ENCODE results near the gene PLD4. TPM values are rescaled to one million over a fixed set of nuclear protein-coding genes. Genes with fewer than 3 reads are reported as not detected.
"Not testable (repeated sequence)": the region's sequence is repeated elsewhere in the genome, so short reads cannot be mapped to it uniquely, and the experiment has no call there.

PLD4 gene
- total RNA-seq, 1 experiment from 2014 or later = not detected

DNA sequence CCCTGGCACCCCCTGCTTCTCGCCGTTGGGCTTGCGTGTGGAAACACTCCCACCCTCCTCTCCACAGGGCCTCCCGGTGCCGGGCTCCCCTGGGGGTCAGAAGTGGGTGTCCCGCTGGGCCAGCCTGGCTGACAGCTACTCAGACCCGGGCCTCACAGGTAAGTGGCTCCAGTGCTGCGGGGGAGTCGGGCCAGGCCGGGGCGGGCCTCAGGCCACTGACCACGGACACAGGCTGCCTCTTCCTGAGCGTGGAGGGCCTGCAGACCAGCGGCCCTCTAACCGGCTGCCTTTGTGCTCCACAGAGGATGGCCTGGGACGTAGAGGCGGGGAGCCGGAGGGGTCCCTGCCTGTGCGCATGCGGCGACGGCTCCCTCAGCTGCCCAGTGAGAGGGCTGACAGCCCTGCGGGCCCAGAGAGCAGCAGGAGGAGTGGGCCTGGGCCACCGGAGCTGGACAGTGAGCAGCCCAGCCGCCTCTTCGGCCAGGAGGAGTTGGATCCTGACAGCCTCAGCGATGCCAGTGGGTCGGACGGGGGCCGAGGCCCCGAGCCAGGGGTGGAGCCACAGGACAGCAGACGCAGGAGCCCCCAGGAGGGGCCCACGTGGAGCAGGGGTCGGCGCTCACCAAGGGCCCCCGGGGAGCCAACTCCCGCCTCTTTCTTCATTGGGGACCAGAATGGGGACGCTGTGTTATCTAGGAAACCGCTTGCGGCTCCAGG, 38.5 kb upstream of the PLD4 start:
- no peak for DNase-seq (ENCODE audit: extremely low read depth, low read depth)

DNA sequence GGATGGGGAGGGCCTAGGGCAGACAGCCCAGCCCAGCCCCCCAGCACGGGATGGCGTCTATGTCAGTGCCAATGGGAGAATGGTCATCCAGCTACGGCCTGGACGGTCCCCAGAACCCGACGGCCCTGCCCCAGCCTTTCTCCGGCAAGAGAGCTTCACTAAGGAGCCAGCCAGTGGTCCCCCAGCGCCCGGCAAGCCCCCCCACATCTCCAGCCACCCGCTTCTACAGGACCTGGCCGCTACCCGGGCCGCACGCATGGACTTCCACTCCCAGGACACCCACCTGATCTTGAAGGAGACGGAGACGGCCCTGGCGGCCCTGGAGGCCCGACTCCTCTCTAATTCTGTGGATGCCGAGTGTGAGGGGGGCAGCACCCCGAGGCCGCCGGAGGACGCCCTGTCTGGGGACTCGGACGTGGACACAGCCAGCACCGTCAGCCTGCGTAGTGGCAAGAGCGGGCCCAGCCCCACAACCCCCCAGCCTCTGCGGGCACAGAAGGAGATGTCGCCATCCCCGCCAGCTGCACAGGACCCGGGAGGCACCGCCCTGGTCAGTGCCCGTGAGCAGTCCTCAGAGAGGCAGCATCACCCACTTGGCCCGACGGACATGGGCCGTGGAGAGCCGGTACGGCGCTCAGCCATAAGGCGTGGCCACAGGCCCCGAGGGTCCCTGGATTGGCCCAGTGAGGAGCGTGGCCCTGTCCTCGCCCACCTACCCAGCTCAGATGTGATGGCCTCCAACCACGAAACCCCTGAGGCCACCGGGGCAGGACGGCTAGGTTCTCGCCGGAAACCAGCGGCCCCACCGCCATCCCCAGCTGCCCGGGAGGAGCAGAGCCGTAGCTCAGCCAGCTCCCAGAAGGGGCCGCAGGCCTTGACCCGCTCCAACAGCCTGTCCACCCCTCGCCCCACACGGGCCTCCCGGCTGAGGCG, 37.7 kb upstream of the PLD4 start:
- no peak for DNase-seq (ENCODE audit: extremely low read depth, low read depth)

DNA sequence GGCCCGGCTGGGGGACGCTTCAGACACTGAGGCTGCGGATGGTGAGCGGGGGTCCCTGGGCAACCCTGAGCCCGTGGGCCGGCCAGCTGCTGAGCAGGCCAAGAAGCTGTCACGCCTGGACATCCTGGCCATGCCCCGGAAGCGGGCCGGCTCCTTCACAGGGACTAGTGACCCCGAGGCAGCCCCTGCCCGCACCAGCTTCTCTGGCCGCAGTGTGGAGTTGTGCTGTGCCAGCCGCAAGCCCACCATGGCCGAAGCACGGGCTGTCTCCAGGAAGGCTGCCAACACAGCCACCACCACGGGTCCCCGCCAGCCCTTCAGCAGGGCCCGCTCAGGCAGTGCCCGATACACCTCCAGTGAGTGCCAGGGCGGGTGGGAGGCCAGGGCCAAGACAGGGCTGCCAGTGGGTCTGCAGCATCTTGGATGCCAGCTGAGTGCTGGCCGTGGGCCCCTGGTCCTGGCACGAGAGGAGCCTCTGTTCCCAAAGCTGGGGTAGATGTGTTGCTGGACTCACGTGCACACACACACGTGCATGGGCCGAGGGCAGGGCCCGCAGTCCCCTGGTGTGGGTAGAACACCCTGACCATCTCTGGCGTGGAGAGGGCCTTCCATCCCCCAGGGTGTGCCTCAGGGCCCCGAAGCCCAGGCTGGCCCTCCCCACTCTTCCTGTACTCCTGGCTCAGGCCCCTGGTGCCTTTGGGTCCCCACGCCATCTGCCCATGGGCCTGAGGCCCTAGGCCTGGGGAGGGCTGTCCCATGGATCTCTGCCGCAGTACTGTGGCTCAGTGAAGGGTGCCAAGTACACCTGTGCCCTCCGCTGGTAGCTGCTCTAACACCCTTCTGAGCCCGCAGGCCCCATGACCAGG, 36.8 kb upstream of the PLD4 start:
- DNase-seq (ENCODE audit: extremely low read depth, low read depth) = no peak

DNA sequence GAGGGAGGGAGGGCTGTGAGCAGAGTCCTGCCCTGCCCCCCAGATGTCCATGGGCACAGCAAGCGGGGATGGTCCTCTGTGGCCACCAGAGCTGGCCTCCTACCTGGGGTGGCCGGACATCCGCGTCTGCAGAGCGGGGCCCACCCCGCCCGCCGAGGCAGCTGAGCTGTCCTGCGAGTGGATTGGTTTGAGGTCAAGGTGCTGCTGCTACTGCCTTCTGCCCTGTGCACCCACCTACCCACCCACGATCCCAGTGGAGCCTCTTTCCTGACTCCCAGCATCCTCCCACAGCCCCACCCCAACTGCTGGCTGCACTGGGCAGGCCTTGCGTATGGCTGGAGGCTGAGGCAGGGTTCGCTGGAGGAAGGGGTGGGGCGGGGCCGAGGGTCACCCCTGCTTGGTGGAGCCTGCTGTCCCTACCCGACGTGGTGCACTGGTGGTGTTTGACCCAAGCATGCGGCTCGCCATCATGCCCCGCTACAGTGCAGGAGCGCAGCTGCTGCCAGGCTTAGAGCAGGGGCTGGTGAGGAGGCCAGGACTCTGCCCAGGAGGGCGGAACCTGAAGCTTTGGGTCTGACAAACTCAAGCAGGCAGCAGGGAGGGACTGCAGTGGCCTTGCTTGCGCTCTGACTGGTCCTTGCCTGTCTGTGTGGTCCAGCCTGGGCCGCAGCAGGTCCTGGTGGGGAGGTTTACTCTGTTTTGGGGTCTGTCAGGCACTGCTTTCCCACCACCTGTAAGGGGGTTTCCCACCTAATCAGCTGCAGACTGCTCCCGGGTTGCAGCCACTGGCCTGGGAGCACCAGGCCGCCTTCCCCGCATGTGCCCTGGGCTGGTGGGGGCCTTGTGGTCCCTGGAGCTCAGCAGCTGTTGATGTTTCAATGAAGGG, 35.9 kb upstream of the PLD4 start:
- no peak for DNase-seq (ENCODE audit: extremely low read depth, low read depth)

DNA sequence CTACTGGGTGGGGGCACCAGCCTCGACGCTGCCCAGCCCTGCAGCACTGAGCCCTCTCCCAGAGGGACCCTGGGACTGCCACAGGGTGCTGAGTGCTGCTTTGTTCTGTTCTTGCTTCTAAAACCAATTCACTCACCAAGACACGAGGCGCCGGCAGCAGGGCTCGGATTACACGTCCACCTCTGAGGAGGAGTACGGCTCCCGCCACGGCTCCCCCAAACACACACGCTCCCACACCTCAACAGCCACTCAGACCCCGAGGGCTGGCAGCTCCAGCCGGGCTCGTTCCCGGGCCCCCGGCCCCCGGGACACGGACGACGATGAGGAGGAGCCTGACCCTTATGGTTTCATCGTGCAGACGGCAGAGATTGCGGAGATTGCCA, 35.3 kb upstream of the PLD4 start:
- no peak for DNase-seq (ENCODE audit: extremely low read depth, low read depth)

DNA sequence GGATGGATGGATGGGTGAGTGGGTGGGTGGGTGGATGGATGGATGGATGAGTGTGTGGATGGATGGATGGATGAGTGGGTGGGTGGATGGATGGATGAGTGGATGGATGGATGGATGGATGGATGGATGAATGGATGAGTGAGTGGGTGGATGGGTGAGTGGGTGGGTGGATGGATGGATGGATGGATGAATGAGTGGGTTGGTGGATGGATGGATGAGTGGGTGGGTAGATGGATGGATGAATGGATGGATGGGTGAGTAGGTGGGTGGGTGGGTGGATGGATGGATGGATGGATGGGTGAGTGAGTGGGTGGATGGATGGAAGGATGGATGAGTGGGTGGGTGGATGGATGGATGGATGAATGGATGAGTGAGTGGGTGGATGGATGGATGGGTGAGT, 34.4 kb upstream of the PLD4 start:
- DNase-seq (ENCODE audit: extremely low read depth, low read depth) = not testable (repeated sequence)

DNA sequence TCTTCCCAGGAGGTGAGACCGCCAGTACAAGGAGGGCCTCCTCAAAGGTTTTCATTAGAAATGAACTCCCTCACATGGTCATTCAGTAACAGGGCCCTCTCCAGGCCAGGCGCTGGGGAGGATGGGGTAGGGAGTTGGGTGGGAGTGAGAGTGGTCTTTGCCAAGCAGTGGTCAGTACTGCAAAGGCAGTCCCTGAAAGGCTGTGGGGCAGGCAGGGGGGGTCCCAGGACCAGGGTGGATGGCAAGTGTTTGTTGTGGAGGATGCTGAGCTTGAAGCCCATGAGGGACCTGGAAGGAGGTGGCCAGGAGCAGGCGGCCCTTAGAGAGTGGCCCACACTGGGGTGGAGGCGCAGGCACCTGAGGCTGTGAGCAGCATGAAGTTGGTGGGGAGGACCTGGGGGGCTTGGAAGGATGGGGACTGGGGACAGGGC, 33.5 kb upstream of the PLD4 start:
- DNase-seq (ENCODE audit: extremely low read depth, low read depth) = no peak

DNA sequence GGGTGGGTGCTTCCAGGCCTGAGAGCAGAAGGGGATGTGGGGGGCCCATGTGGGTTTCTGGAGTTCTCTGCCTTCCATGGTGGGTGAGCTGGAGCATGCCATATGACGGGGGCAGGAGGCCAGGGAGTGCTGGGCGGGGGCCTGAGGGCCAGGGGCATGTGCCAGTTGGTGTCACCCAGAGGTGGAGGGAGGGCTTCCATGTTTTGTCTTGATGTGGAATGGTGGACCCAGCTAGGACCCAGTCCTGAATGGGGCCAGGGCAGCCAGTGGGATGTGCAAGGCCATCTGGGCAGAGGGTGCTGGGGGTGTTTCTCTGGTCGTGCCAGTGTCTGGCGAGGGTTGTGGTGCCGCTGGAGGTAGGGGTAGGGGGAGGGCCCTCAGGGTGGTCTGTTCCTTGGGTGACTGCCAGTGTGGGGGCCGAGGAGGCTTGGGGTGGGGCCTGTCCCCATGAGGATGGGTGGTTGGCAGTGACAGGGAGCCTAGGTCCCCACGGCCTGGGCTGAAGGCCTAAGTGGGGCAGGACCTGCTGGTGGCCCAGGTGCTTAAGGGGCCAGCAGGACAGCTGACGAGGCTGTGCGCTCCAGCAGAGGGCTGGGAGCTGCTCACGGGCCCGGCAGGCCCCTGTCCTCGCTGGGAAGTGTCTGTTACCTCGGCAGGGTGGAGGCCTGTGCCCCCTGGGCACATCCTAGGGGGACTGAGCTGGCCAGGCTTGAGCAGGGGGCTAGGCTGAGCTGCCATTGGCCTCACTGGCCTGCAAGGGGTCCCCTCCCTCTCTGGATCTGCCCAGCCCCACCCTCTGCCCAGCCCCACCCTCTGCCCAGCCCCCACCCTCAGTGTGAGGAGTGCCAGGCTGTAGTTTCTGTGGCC, 32.8 kb upstream of the PLD4 start:
- no peak for DNase-seq (ENCODE audit: extremely low read depth, low read depth)

DNA sequence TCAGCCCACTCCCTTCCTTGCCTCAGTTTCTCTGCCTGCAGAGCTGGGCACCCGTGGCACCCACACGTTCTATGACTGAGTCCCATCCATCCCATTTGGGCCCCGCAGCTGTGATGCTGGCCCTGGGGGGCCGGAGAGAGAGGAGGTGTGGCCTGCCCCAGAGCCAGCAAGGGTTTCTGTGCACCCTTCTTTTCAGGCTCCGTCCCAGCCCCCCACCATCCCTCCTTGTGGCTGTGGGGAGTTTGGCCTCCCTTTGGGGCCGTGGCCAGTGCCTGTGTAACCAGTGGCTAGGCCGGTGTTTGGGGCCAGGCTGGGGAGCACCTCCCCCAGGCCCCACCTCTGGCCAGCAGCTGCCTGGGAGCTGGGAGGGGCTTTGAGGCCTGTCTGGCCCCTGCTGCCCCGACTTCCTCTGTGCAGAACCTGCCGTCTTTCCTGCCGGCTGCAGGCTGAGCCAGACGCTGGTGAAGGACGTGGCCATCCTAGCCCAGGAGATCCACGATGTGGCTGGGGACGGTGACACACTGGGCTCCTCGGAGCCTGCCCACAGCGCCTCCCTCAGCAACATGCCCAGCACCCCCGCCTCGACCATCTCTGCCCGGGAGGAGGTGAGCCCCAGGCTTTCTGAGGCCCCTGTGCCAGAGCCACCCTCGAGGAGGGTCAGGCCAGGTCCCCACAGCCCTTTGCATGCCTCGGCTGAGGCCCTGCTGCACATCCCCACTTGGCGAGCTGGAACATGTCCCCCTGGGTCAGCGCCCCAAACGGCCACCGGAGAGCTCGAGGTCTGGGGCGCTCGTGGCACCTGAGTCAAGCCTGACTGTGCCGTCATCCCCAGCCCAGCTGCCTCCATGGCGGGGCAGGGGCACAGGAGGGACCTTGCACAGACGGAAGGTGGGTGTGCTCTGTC, 31.9 kb upstream of the PLD4 start:
- DNase-seq (ENCODE audit: extremely low read depth, low read depth) = no peak

DNA sequence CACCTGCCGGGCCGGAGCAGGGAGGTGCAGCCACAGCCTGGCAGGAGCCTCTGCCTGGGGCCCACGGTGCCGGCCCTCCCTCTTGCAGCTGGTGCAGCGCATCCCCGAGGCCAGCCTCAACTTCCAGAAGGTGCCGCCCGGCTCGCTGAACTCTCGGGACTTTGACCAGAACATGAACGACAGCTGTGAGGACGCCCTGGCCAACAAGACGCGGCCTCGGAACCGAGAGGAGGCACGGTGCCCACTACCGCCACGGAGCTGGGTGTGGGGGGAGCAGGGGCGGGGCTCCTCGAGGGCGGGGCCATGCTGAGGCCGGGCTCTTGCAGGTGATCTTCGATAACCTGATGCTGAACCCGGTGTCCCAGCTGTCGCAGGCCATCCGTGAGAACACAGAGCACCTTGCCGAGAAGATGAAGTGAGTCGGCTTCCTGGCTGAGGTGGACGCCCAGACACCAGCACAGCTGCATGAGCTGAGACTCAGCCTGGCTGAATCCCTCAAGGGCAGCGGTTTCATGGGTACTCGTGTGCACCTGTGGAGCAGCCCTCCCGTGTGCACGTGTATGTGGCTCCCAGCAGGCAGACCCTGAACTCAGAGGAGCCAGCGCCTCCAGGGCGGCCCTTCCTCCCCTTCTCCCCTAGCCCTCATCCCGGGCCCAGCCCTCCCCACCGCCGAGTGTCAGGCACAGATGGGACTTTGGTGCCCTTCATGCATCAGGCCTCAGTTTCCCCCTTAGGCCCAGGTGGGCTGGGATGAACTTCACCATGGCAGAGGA, 31.1 kb upstream of the PLD4 start:
- no peak for DNase-seq (ENCODE audit: extremely low read depth, low read depth)

DNA sequence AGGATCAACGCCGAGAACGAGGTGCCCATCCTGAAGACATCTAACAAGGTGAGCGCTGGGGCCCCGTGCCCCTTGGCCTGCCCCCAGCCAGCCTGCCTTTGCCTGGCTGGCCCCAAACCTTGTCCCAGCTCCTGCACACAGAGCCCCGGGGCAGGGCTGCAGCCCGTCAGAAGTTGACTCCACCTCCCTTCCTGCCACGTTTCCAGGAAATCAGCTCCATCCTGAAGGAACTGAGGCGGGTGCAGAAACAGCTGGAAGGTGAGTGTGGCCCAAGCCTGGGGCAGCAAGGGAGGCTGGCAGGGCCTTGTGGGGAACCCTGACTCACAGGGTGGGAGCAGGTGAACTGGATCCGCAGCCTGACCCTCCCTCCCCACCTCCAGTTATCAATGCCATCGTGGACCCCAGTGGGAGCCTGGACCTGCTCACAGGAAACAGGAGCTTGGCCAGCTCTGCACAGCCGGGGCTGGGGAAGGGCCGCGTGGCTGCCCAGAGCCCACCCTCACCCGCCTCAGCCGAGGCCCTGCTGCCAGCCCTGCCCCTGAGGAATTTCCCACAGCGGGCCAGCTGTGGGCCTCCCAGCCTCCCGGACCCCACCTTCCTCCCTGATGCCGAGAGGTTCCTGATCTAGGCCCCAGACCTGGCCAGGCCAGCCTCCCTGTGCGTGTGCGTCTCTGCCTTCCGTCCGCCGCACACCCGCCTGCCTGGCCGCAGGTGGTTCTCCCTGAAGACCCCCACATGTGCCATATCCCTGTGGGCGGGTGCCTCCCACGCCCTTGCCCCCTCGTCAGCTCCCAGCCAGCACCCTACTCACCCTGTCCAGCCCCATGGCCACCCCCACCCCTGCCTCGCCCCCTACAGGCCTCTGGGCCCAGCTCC, 30.1 kb upstream of the PLD4 start:
- DNase-seq (ENCODE audit: extremely low read depth, low read depth) = no peak

DNA sequence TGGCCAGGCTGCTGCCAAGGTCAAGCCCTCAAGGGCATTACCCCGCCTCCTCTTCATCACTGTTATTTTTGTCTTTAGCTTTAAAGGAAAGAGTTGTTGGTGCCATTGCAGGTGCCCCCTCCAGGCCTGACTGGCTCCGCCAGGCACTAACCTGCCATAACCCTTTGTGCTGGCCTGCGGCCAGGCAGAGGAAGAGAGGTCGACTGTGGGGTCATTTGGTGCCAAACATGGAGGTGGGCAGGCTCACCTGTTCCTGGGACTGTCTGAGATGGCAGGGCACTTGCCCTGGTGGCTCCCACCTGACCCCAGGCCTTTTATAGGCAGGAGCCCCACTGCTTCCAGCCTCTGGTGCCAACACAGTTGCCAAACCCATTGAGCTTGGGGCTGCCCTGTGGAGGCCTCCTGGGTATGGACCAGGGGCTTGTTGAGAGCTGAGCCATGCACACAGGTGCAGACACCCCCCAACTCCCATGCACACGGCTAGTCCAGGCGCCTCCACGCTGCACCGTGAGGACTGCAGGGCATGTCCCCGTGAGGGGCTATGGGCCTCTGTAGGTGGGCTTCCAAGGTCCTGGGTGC, 29.4 kb upstream of the PLD4 start:
- no peak for DNase-seq (ENCODE audit: extremely low read depth, low read depth)

DNA sequence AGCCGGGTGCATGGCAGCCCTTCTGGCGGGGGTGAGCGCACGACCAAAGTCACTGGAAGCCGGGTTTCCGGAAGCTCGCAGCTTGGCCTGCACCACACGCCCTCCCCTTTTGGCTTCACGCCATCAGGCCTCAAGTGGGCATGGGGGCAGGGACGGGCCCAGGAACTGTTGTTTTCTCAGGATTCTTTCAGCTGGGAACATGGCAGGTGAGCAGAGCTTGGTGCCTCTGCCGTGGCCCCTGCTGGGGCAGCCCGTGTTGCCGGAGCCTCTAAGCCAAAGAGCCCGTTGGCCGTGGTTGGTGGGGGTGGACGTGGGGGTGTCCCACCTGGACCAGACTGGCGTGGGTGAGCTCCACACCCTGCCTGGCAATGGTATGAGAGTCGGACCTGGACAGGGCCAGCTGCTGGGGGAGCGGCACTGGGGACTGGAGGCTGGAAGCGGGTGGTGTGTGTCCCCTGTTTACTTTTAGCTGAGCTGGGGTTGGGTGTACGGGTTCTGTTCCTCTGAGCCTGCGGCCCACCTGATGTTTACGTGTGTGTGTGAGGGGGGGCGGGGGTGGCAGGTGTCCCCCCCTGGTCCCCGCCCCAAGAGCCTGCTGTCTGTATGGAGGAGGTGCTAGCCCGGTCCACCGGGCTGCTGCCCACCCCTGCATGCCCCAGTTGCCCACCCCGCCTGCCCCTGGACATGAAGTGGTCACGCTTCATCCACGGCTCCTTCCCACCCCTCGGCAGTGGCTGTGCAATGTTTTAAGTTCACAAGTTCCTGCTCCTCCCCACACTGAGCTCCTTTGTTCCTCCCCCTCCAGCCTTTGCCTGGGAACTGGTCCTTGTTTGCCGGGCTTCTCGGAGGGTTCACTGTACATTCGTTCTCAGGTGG, 28.7 kb upstream of the PLD4 start:
- no peak for DNase-seq (ENCODE audit: extremely low read depth, low read depth)

DNA sequence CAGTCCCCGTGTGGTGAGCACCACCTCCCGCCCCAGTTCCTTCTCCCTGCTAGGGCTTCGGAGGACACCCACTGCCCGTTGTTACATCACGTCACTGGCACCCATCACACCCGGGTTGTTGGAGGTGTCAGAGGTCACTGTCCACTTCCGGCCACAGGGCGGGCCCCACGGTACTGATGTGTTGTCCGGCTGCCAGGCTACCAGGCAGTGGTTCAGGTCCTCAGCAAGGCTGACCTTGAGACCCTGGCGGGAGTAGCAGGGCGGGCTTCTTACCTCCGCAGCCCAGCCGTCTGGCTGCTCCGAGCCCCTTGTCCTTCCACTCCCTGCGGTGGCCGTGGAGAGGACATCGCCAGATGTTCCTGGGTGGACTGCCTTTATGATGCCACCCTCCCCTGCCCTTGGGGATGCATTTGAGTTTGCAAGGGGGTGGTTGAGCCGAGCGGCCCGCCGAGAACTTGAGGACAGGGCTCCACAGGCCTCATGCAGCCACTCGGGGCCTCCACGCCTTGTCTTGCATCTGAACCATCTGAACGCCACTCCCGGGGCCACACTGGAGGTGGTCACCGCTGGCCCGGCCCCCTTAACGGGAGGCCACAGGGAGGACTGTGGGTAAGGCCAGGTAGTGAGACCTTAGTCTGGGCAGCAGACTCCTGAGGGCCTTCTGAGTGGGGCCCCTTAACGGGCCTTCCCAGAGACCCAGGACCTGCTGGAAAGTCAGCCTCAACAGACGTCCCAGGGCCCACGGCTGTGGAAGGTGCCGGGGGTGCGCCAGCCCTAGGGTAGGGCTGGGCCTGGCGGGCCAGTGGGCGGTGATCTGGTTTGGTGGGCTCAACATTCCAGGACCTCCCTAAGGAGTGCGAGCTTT, 27.1 kb upstream of the PLD4 start:
- DNase-seq (ENCODE audit: extremely low read depth, low read depth) = no peak
